ENCODE measurements around the gene MYO1D.
"Not testable (repeated sequence)": the region's sequence is repeated elsewhere in the genome, so short reads cannot be mapped to it uniquely, and the experiment has no call there.

MYO1D gene

GRCh38 chr17:32564325-32564724 is 312.6 kb downstream of the MYO1D start:
- peak; percentile 25 for DNase-seq

DNA sequence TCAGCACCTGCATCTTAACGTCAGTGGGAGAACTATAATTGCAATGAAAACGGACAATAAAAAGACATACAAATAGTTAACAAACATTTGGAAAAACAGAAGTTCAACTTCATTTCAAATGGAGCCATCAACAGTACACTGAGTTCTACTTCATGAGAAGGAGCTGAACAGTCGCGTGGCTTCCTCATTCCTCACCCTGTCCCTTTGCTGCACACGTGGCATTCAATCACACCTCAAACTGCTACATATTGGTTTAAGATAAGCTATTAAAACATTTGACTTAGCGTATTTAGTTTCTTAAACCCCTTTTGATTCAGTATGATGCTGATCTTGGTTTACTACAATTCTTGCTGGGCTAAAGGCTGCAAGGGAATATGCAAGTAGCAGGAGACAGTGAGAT is 313.3 kb downstream of the MYO1D start:
- no peak for DNase-seq

DNA sequence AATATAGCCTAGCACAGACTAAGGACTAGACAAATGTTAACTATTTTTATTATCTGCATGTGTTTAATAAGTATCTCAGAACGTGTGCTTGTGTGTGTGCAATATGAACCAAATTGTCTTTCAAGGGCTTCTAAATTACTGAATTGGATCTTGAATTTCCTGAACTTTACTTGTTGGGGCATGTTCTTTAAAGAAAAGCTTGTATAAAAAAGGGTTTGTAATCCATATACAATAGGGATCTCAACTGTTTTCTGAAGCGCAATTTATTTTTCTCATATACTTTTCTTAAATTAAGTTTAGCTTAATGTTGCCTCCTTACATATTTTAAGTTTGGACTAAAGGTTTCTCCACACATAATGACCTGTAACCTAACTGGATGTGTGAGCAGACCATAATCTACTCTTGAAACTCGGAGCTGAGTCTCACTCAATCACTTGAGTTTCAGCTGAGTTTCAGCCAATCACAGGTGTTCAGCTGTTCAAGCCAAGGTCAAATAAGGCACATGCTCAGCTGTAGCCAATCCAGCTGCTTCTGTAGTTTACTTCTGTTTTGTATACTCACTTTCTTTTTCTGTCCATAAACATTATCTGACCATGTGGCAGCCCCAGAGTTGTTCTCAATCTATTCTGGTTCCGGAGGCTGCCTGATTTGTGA is 317.8 kb downstream of the MYO1D start:
- no peak for DNase-seq

DNA sequence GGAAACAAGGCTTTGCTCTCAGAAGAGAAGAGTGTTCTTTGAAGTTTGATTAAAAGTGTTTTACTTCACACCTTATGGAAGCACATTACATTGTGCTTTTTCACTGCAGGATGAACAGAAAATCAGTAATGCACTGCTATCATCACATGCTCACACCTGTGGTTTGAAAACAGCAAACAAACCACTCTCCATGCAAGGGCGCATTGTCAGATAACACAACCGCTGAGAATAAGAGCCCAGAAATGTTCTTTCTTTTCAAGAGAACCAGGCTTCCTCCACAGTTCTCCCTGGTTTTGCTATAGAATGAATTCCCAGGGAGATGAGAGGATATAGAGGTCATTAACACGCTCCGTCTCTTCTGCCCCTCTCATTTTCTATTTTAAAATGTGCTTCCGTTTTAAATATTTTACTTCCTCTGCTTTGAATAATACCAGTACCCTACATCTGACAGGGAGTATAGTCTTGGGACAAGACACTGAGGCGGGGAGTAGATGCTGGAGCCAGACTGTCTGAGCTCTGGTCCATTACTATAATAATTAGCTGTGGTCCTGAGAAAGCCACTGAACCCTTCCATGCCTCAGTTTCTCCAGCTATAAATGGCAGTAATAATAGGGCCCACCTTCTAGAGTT is 318.5 kb downstream of the MYO1D start:
- DNase-seq = no peak

DNA sequence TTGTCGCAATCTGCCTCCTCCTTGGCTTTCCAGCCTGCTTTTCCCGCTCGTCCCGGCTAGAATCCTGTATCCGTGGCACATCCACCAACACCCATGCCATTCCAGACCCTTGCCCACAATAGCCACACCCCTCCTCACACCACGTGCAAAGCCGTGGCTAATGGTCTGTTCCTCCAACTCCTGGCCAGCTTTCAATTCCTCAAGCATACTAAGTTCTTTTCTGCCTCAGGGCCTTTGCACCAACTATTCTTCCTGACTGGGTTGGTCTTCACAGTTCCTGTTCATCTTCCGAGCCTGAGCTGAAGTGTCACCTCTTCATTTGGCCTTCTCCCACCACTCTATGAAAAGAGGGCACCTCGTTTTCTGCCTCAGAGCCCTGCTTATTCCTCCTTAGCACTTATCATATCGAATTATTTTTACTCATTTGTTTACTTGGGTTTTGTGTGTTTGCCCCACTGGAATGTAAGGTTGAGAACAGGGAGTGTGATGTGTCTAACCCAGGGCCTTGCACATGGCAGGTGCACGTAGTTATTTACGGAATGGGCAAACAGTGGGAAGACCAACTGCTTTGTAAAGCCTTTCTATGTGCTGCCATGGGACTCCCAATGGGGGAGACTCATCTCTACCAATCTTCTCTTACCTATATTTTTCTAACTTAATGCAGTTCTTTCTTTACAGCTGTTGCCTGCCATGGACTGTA is 321.2 kb downstream of the MYO1D start:
- no peak for DNase-seq

DNA sequence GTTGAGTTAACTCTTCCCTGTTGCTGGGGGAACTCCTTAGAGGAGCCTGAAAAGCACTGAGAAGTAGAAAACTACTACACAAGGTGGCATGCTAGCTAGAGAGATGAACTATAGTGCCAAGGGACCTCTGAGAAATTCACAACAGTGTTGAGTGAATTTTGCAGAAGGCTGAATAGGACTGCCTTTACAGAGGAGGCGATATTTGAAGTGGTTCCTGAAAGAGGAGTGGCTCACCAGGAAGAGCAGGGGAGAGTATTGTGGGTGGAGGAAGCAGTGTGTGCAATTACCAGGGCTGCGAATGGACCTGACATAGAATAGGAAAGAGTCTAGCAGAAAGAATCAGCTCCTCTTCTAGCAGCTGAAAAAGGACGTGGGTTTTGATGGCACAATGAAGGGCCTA is 323.8 kb downstream of the MYO1D start:
- no peak for DNase-seq

- no peak for DNase-seq
Observed at GRCh38 chr17:32552280-32552679, 324.6 kb downstream of the MYO1D start.

GRCh38 chr17:32551186-32551955 is 325.6 kb downstream of the MYO1D start:
- DNase-seq = peak; percentile 72

- DNase-seq = no peak
Observed at GRCh38 chr17:32549559-32549958, 327.4 kb downstream of the MYO1D start.

DNA sequence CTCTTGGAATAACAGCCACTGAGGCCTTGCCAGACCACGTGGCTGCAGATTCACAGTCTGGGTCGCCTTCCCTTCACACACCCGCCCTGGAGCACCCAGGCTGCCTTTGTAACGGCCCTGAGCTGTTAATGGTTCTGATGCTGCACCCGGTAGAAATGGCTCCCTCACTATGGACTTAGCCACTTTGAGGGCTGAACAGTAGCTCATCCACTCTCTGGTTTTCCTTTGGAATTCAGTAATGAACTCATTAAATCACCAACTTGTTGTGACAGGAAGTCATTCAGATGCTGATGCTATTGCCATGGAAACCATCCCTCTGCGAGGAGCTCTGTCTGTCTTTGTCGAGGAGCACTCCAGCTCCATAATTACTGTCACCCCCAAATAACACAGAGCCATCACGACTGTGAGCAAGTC is 330.9 kb downstream of the MYO1D start:
- DNase-seq = no peak

DNA sequence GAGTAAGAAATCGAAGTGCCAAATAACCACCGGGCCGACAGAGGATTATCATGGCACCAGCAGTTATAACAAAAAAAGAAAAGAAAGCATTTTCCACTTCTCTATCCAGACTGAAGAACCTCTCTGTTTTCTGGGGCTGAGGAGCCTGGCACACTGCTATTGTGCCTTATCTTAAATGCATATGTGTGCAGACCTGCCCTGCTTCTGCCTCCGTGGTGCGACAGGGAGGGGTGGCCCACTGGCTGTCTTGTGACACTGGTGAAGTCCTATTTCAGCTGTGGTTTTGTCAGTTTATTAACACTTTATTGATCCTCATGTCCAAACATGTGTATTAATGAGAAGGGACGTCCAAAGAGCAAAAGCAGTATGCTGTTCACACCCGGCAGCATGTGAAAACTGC is 334.7 kb downstream of the MYO1D start:
- DNase-seq = no peak

DNA sequence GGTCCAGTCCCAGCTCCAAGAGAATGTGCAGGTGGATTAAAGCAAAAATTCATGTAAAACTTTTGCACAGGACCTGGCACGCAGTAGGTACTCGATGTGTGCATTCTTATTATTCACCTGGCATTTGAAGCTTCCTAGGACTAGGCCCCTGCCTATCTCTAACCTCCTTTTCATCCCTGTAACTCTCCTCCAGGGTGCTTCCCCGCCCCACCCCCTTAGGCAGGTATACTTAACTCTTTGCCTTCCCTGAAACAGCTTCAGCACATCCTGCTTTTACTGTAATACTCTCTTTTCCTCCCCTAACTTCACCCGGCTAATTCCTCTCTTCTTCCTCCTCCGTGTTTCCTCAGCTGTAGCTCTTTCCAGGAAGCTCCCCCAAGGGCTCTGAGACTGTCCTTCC is 335.3 kb downstream of the MYO1D start:
- no peak for DNase-seq

- no peak for DNase-seq
Observed at GRCh38 chr17:32536736-32537643, 339.9 kb downstream of the MYO1D start.

DNA sequence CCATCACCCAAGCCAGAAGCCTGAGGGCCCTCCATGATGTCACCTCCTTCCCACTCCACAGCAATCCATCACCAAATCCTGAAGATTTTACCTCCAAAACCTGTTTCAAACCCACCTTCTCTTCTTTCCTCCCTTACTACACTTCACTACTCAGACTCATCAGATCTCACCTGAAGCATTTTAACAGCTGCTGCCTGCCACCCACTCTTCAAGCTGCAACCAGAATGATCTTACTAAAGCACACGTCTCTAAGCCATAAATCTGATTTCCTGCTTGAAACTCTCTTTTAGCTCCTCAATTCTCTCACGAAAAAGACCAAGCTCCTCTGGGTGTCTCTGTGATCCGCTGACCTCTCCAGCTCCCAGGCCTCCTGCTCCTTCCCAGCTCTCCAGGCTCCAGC is 343.6 kb downstream of the MYO1D start:
- no peak for DNase-seq

GRCh38 chr17:32529604-32530003 is 347.3 kb downstream of the MYO1D start:
- no peak for DNase-seq

- DNase-seq = no peak
Observed at GRCh38 chr17:32528825-32529224, 348.1 kb downstream of the MYO1D start.

DNA sequence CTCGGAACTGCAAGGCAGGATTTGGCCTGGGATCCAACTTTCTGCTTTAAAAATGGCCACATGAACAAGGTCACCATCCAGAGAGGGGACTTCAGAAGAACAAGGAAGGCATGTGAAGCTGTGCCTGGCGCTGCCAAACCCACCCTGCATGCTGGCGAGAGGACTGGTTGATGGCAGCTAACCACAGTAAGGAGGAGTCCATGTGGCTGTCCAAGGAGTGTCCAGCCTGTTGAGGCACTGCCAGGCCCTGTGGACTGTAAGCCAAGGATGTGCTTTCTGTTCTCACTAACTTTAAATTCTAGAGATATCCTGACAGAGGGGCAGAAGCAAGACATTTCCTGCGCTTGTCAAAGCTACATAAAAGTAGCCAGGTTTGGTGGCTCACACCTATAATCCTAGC is 349.8 kb downstream of the MYO1D start:
- DNase-seq = no peak

- no peak for DNase-seq
Observed at GRCh38 chr17:32525122-32525521, 351.8 kb downstream of the MYO1D start.

DNA sequence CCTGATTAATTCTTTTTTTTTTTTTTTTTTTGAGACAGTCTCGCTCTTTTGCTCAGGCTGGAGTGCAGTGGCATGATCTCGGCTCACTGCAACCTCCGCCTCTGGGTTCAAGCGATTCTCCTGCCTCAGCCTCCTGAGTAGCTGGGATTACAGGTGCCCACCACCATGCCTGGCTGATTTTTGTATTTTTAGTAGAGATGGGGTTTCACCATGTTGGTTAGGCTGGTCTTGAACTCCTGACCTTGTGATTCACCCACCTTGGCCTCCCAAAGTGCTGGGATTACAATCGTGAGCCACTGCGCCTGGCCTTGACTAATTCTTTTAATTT is 352.4 kb downstream of the MYO1D start:
- not testable (repeated sequence) for DNase-seq

DNA sequence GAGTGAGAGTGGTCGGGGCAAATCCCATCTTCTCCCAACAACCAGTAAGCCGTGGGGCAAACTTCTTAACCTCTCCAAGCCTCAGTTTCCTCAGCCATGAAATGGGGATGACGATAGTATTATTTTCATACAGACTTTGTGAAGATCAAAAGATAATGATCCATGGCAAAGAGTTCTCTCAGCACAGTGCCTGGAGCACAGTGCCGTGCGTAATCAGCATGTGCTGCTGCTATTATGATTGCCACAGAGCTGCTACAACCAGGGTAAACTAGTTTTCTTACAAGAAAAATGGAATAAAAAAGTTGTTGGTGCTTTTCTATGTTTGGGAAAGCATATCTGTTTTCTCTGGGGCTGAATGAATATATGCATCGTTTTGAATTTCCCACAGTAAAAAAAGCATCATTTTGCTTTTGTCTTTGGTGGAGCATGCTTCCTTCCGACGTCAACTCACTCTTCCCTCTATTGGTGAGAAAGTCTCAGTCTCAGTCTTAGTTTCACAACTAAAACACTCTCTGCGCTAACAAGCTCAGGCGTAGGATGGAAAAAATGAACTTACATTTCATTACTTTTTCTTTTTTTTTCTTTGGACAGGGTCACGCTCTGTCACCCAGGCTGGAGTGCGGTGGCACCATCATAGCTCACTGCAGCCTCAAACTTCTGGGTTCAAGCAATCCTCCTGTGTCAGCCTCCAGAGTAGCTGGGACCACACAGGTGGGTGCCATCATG is 352.9 kb downstream of the MYO1D start:
- DNase-seq = peak; percentile 82

- DNase-seq = peak; percentile 93
Observed at GRCh38 chr17:32523017-32523680, 353.8 kb downstream of the MYO1D start.
